Hindlimb muscle (tissue), 1 donor: ENCODE data around the gene NR2E3. TPM values are rescaled to one million over a fixed set of nuclear protein-coding genes. Genes with fewer than 3 reads are reported as not detected.
A peak's percentile ranks its signal among the peaks of the same experiment; 100 is the strongest.

ENCODE experiments used
- DNase-seq: peaks from one replicate; pipeline ENCODE4 v3.0.0-alpha.2; 2013
- polyA plus RNA-seq: library from polyadenylated mRNA; unstranded; fragments of 120-200 nt; gene quantifications from one replicate; pipeline ENCODE4 v1.2.1, GENCODE V29; 2013; ENCODE audit not compliant: insufficient read length

NR2E3 gene
- polyA plus RNA-seq, 1 donor = 9.0 TPM

DNA sequence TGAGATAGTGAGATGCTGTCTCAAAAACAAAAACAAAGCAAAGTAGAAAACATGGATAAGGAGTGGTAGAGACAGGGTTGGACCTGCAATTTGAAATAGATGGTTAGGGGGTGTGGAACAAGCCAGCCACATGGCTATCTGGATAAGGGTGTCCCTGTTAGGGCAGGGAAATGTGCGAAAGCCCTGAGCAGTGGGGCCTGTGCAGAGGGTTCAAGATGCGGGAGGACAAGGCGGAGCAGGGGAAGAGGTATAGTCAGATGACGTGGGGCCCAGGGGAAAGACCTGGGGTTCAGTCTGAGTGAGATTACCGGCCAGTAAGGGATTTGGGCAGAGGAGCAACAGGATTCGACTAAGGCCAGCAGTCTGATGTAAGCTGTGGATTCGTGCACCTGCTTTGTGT is 18.4 kb upstream of the NR2E3 start:
- DNase-seq = no peak

DNA sequence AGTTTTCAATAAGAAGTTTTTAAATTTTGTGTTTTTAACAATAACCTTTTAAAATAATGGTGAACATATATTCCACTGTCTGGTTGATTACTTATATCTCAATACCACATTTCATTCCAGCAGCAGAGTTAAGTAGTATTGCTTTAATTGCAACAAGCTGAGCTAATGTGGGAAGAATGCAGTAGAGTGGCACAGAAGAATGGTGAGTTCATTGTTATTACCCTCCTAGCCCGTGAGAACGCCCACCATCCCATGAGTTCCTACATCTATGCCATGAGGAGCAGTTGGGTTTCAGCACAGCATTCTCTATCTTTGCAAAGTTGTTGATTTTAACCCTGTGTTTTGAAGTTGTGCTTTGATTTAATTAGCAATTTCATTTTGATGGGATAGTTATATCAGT is 17.8 kb upstream of the NR2E3 start:
- no peak for DNase-seq

DNA sequence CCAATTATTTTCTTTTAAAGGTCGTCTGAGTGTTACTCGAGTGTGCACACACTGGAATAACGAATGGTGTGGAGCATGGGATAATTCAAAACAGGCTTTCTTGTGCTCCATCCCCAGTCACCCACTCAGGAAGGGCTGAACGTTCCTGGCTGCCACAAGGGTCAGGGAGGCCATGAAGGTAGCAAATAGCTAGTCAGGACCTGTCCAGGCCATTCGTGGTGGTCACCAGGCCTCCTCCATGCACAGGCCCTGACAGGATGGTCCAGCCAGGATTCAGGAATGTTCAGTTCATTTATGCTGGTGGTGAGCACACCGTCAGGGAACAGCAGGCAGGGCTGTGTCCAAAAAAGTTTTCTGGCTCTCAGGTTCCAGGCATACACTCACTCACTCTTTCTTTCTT is 11.7 kb upstream of the NR2E3 start:
- no peak for DNase-seq

DNA sequence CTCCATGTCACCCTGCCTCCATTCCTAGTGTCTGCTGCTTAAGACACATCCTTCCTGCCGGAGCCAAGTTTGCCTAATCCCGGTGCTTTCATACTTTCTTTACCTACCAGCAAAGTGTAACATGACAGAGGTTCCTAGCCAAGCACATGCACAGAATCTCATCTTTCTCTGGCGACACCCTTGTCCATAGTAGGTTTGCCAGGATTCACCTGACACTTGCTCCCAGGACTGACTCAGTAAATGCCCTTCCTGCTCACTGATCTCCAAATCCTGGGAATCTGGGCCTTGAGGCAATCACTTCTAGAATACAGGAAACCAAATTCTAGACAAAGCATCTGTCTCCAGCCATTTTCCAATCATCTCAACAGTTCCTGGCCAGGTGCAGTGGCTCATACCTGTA is 10.2 kb upstream of the NR2E3 start:
- DNase-seq = no peak

DNA sequence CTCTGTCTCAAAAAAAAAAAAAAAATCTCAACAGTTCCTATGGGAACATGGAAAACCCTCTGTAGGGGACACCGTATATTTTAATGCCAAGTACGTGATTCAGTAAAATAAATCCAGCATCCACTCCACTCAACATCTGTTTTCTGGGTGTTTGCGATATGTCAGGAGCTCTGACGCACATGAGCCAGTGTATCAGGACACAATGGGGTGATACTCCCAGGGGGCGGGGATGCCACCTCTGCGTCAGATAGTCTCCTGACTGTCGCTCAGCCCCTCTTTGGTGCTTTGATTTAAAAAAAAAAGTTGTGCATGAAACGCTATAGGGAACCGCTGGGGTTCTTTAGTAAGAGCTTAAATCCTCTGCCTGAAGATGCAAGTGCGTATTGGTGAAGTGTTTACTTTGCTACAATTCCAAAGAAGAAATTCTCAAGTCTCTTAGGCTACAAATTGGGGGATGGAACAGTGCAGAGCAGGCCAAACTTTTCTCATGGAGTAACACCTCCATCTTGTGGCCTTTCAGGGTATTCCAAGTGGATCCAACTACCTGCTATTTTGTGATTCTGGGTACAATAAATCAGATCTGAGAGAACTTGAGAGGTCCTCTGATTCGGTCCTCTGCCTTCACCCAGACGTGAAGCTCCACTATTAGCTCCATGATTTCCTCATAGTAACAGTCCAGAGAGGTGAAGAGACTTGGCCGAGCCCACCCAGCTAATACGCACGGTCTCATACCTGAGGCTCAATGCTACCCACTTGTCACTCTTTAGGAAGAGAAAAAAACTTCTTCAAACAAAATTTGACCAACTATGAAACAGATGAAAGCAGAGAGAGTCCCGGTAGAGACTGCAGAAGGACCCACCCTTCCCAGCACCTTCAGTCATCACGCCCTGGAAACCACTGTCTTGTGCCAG is 9.3 kb upstream of the NR2E3 start:
- DNase-seq = peak; percentile 82

DNA sequence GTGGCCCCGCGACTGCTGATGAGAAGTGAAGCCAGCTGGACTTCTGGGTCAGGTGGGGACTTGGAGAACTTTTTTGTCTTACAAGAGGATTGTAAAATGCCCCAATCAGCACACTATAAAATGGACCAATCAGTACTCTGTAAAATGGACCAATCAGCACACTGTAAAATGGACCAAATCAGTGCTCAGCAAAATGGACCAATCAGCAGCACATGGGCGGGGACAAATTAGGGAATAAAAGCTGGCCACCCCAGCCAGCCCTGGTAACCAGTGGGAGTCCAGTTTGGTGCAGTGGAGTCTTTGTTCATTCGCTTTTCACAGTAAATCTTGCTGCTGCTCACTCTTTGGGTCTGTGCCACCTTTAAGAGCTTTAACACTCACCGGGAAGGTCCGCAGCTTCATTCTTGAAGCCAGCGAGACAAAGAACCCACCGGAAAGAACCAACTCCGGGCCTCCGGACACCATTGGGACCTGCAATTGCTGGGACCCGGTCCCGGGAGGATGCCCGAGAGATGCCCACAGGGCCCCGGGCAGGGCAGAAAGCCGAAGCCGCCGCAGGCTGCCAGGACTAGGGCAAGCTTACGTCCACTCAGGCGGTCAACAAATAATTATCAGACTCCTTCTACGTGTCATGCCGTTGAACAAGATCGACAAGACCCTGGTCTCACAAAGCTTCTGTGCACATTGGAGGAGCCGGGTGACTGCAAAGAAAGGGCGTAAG is 8.3 kb upstream of the NR2E3 start:
- no peak for DNase-seq

DNA sequence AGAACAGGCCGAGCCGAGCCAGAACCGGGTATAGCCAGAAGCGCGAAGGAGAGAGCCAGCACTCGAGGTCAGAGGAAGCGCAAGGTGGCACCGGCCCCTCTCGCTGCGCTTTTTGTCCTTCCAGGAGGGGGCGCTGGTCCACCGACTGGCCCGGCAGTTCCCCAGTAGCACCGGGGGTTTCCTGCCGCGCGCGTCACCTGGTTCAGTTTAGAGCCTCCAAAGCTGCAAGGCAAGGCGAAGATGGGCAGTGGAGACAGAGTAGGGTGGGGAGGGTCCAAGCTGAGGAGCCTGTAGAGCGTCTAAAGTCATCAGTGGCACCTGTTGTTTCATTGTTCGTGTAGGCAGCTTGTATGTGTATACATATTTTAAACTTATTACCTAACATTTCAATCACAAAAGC is 7.6 kb upstream of the NR2E3 start:
- no peak for DNase-seq

DNA sequence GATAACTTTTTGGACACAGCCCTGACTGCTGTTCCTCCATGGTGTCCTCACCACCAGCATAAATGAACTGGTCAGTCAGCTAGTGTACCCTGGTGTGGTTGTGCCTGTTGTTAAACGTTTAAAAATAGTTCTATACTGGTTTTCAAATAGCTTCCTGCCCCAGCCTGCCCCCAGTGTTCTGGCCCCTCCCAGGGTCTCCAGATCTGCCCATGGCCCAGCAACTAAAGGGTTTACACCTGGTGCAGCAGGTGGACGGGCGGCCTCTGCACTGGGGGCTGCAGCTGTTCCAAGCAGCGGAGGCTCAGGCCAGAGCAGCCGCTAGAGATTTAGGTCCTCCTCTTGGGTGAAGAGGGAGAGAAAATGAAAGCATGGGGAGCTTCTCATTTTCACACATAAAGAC is 6.1 kb upstream of the NR2E3 start:
- DNase-seq = no peak

DNA sequence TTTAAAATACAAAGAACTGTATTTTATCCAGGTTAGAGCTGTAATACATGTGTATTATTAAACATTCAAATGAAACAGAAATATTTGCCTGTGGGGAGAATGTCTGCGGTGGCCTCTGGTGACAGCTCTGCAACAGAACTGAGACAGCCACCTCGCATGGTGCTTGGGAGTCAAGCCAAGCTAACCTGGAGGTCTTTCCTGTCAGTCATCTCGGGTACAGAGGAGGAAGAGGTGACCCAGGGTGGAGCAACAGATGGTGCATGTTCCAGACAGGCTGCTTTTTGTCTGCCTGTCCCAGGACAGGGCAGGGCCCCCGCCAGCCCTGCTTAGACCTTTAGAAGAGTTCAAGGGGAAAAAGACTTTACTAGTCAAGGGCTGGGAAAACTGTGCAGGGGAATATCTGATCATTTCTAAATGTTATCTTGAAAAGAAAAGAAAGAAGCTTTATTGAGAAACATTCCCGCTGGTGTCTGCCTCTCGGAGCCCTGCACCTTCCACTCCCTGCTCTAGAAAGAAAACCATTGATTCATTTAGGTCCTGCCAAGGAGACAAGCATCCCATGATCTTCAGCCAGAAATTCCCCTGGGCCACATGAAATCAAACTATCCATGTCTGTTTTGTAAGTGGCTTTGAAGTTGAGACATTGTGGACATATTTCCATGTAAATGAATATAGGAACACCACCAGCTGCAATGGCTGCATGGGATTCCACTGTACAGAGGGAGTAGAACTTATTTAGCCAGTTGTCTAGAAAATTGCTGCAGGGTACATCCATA is 5.5 kb upstream of the NR2E3 start:
- DNase-seq = no peak

DNA sequence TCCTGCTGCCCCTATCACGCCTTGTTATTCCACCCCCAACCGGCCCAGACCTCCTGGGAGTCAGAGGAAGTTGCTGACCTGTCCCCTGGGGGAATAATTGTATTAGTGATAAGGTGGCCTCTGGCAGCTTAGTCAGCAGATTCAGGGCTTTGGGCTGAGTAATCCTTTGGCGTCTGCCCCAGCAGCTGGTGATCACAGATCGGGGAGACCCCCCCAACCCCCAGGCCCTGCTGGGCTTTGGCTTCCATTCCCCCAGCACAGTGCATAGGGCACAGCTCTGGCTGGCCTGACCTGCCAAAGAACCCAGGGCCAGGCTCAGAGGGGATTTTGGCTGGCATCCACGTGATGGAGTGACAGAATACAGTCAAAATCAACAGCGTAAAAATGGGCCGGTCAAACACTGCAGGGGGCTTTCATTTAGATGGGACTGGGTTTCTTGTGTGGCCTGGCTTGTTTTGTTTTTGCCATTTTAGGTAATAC is 3.9 kb upstream of the NR2E3 start:
- no peak for DNase-seq

DNA sequence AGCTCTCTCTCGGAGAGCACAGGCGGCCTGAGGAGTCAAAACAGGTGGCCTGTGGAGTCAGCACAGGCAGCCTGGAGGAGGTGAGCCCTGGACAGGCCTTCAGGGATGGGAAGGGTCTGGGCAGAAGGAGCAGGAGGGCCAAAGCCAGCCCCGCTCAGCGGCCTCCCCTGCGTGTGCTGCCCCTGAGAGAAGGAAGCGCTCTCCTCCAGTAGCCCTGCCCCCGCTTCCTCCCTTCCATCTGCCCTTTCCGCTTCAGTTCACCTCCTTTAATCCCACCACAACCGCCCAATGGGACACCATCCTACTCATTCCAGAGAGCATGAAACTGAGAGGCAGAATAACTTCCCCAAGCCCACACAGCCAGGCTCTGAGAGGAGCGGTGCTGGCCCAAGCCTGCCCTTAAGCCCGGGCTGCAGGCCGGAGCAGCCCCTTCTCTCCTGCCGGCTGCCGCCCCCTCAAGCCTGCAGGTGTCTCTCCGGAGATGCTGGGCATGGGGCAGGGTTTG is 3.2 kb upstream of the NR2E3 start:
- DNase-seq = no peak

DNA sequence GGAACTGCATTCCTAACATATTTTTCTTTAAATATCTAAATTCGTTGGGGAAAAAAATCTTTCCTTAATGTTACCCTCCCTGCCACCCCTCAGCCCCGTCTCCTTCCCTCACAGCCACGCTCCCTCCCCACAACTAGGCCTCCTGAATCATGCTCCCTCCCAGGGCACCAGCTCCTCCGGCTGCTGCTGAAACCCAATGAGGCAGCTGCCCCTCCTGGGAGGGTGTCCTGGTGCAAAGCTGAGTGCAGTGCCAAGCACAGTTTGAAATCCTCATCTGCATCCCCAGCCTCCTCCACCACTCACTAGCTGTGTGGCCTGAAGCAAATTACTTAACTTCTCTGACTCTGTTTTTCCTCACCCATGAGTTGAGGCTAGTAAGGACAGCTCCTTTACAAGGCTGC is 2.7 kb upstream of the NR2E3 start:
- no peak for DNase-seq

DNA sequence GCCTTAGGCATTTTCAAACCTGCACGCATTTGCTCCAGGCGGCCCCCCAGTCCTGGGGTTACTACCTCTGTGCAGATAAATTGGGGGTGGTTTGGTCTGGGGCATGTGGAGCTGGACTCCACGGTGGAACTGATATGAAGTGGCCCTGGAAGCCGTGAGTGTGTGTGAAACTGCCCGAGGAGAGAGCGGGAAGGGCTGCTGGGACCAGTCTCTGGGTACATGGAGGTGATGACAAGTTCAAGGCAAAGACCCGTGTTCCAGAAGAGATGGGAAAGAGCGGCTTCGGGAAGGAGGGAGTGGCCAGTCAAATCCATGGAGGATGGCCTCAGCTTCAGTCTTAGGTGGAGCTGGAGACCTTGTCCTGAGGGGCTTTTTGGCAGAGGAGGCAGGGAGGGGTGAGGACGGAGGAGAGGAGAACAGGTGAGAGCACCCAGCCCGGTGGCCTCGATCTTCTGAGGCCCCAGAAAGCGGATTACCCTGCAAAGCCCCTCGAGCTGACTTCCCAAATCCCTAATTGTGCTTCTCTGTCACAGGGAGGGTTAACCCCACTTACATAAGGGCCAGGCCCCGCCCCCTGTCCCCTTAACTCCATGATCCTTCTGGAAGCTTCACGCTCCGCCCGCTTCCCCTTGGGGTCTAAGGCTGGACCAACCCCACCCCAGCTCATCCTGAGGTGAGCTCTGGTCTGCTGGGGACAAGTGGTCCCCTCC is 1.9 kb upstream of the NR2E3 start:
- DNase-seq = no peak

DNA sequence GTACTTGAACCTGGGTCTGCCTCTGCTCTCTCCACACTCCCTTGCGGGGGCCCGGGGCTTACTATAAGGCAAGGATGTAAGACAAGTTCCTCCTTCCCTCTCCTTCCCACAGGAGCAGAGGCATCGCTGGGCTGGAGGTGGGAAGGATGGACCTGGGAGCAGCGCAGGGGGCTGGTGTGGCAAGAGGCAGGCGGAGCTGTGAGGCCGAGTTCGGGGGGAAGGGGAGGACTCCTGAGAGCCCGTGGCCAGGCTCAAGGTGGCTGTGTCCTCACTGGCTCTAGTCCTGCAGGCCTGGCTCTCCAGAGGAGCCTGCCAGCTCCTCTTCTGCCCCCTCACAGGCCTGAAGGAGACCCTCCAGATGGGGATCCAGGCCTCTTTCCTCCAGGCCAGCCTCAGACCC is 1.0 kb upstream of the NR2E3 start:
- no peak for DNase-seq

DNA sequence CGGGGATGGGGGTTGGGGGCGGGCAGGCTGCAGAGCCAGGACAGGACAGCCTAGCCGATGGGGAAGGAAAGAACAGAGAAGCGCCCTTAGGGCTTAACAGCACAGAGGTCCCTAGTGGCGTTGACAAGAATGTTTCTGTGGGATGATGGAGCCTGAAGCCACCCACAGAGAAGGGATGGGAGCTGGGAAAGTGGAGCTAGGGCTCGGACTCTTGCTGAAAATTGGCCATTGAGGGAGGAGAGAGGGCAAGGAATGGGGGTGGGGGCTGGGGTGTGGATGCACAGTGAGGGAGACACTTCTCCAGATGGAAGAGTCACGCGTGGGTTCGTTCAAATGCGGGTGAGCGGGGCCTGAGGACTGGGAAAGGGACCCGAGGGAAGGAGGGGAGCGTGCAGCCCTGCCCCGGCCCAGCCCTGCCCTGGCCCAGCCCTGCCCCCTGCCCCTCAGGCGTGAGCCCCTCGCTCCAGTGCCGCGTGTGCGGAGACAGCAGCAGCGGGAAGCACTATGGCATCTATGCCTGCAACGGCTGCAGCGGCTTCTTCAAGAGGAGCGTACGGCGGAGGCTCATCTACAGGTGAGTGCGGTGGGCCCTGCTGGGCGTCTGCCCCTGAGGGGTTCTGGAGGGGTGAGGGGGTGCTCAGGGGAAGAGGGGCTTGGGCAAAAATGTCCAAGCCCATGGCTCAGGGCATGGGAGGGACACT is 832 bp downstream of the NR2E3 start:
- no peak for DNase-seq

DNA sequence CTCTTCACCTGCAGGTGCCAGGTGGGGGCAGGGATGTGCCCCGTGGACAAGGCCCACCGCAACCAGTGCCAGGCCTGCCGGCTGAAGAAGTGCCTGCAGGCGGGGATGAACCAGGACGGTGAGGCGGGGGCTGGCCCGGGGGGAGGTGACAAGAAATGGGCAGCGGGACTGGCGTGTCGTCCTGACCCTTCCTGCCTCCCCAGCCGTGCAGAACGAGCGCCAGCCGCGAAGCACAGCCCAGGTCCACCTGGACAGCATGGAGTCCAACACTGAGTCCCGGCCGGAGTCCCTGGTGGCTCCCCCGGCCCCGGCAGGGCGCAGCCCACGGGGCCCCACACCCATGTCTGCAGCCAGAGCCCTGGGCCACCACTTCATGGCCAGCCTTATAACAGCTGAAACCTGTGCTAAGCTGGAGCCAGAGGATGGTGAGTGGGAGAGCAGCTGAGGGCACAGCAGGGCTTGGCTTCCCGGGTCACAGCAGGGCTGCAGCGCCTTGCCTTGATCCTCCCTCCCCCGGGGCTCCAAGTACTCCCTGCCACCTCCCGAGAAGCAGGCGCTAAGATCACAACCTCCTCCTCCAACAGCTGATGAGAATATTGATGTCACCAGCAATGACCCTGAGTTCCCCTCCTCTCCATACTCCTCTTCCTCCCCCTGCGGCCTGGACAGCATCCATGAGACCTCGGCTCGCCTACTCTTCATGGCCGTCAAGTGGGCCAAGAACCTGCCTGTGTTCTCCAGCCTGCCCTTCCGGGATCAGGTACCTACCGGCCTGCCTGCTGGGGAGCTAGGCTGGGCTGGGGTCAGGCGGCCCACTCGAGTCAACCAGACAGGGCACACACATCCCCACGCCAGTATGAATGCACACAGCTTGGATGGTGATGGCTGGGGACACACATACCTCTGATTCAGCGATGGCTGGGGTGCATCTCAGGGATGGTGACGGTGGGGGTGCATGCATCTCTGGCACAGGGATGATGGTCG is 1.7 kb downstream of the NR2E3 start:
- DNase-seq = no peak

DNA sequence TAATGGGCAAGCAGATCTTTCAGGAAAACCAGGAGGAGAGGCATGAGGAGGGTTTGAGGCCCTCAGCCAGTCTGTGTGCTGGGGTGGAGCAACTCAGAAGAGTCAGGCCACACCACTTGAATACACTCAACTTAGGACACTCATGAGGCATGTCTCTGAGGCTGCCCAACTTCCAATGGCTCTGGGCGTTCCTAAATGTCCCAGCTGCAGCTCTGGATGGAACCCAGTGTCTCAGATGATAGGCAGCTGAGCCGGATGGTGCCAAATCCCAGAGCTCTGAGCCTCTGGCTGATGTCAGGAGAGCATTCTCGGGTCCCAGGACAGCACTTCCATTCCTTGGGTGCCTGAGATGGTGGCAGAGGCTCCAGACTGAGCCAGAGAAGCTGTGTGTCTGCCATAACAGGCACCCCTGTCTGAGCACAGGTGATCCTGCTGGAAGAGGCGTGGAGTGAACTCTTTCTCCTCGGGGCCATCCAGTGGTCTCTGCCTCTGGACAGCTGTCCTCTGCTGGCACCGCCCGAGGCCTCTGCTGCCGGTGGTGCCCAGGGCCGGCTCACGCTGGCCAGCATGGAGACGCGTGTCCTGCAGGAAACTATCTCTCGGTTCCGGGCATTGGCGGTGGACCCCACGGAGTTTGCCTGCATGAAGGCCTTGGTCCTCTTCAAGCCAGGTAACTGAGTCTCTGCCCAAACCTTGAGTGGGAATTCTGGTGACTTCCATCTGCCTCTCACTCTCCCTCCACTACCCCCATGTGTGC is 2.8 kb downstream of the NR2E3 start:
- no peak for DNase-seq

DNA sequence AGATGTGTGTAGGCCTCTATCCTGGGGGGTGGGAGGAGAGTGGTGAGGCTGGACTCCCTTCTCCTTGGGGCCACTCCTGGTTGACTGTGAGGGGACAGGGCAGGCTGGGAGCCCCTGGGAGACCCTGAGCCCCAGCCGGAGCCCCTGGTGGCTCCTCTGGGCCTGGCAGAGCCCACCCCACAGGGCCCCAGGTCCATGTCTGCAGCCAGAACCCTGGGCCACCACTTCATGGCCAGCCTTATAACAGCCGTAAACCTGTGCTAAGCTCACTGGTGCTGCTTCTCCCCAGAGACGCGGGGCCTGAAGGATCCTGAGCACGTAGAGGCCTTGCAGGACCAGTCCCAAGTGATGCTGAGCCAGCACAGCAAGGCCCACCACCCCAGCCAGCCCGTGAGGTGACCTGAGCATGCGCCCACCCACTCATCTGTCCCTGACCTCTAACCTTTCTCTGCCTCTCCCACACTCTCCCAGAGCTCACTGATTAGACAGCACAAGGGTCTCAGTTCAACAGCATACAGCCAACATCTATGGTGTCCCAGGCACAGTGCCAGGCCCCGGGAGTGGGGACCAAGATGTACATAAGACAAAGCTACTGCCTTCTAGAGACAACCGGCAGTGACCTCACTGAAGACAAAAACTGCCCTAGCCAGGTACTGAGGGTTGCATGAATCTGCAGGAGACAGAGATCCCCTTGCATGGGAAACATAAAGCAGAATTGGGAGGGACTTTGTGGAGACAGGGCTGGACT is 3.5 kb downstream of the NR2E3 start:
- no peak for DNase-seq

DNA sequence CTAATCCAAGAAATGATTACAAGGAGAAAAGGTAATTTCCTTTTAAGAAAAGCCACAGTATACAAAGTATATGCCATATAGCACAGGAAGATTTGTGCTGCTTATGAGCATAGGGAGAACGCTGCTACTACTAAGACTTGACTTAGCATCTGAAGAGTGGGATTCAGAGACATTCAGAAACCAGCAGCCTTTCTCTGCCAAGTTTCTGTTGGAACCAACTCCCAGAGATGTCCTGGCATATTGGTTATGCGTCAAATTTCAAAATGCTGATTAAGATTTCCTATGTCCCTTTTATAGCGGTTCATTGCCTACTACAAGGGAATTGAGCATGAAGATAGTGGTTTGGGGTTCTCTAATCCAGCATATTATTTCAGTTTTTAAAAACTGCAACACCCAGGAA is 4.9 kb downstream of the NR2E3 start:
- no peak for DNase-seq
